ENCODE results near the gene SGMS1. TPM values are rescaled to one million over a fixed set of nuclear protein-coding genes. Genes with fewer than 3 reads are reported as not detected.

Gene SGMS1
- total RNA-seq, 2 experiments from 2014 or later, result 24.8 to 25.2 TPM

GRCh38 chr10:50335397-50335796 is 288.4 kb downstream of the SGMS1 start:
- Mint-ChIP-seq H3K27me3 (no peaks in the 10 kb centered on the region), H3K27ac (no peak overlapping the region), H3K36me3 (ENCODE audit: low read depth) (peaks cover 36% of the 10 kb centered on the region), H3K9me3 (no peaks in the 10 kb centered on the region), H3K4me3 (no peak overlapping the region), H3K4me1 (ENCODE audit: low read depth) (peaks cover 47% of the 10 kb centered on the region)
- ChIA-PET CTCF (no interaction called here), POLR2A (no interaction called here)
- Histone ChIP-seq H3K36me3 (ENCODE audit: insufficient read depth, low read length) (peaks cover 4% of the 10 kb centered on the region), H3K9me3 (ENCODE audit: control insufficient read depth in 1 of 2, insufficient read depth in 1 of 2, low read length in 2 of 2) (no peaks in the 10 kb centered on the region), H3K4me1 (ENCODE audit: insufficient read depth, low read length) (peaks cover 6% of the 10 kb centered on the region), H3K27ac (ENCODE audit: low read depth in 1 of 2, low read length in 2 of 2) (no peak overlapping the region), H3K4me3 (ENCODE audit: low read length) (no peak overlapping the region), H3K27me3 (ENCODE audit: control insufficient read depth in 1 of 2, insufficient read depth in 2 of 2, low read length in 2 of 2) (no peaks in the 10 kb centered on the region)
- intact Hi-C loops (cut with DNase I, micrococcal nuclease), result no loop called here
- DNase-seq, result no peak
- ATAC-seq (ENCODE audit: poor library complexity), result no peak
- TF ChIP-seq, protein P1, sequence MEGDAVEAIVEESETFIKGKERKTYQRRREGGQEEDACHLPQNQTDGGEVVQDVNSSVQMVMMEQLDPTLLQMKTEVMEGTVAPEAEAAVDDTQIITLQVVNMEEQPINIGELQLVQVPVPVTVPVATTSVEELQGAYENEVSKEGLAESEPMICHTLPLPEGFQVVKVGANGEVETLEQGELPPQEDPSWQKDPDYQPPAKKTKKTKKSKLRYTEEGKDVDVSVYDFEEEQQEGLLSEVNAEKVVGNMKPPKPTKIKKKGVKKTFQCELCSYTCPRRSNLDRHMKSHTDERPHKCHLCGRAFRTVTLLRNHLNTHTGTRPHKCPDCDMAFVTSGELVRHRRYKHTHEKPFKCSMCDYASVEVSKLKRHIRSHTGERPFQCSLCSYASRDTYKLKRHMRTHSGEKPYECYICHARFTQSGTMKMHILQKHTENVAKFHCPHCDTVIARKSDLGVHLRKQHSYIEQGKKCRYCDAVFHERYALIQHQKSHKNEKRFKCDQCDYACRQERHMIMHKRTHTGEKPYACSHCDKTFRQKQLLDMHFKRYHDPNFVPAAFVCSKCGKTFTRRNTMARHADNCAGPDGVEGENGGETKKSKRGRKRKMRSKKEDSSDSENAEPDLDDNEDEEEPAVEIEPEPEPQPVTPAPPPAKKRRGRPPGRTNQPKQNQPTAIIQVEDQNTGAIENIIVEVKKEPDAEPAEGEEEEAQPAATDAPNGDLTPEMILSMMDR (IDR thresholded peaks at IDR 0.05), result no peak

GRCh38 chr10:50334273-50334672 is 289.5 kb downstream of the SGMS1 start:
- Histone ChIP-seq H3K9me3 (ENCODE audit: control insufficient read depth in 1 of 2, insufficient read depth in 1 of 2, low read length in 2 of 2) (no peaks in the 10 kb centered on the region), H3K36me3 (ENCODE audit: insufficient read depth, low read length) (no peaks in the 10 kb centered on the region), H3K4me1 (ENCODE audit: insufficient read depth, low read length) (peaks cover 6% of the 10 kb centered on the region), H3K27me3 (ENCODE audit: control insufficient read depth in 1 of 2, insufficient read depth in 2 of 2, low read length in 2 of 2) (no peaks in the 10 kb centered on the region), H3K4me3 (ENCODE audit: low read length) (no peak overlapping the region), H3K27ac (ENCODE audit: low read depth in 1 of 2, low read length in 2 of 2) (no peak overlapping the region)
- ChIA-PET POLR2A (no interaction called here), CTCF (no interaction called here)
- ATAC-seq (ENCODE audit: poor library complexity) (no peak), DNase-seq (no peak)
- Mint-ChIP-seq H3K27me3 (no peaks in the 10 kb centered on the region), H3K4me3 (no peak overlapping the region), H3K27ac (peak overlapping the region; percentile 5), H3K4me1 (ENCODE audit: low read depth) (peaks cover 43% of the 10 kb centered on the region), H3K9me3 (no peaks in the 10 kb centered on the region), H3K36me3 (ENCODE audit: low read depth) (peaks cover 25% of the 10 kb centered on the region)
- TF ChIP-seq, protein P1 (IDR thresholded peaks at IDR 0.05), result no peak
- intact Hi-C loops (cut with DNase I, micrococcal nuclease), result no loop called here

- H3K36me3 Mint-ChIP-seq (ENCODE audit: low read depth), result peaks cover 26% of the 10 kb centered on the region
- H3K4me1 Mint-ChIP-seq (ENCODE audit: low read depth), result peaks cover 42% of the 10 kb centered on the region
- Histone ChIP-seq H3K36me3 (ENCODE audit: insufficient read depth, low read length) (no peaks in the 10 kb centered on the region), H3K27me3 (ENCODE audit: control insufficient read depth in 1 of 2, insufficient read depth in 2 of 2, low read length in 2 of 2) (no peaks in the 10 kb centered on the region), H3K4me1 (ENCODE audit: insufficient read depth, low read length) (peaks cover 6% of the 10 kb centered on the region), H3K4me3 (ENCODE audit: low read length) (no peak overlapping the region), H3K27ac (ENCODE audit: low read depth in 1 of 2, low read length in 2 of 2) (no peak overlapping the region), H3K9me3 (ENCODE audit: control insufficient read depth in 1 of 2, insufficient read depth in 1 of 2, low read length in 2 of 2) (no peaks in the 10 kb centered on the region)
- no peak for ATAC-seq (ENCODE audit: poor library complexity)
- H3K27ac Mint-ChIP-seq, result peak overlapping the region; percentile 5
- no peak overlapping the region for H3K4me3 Mint-ChIP-seq
- H3K9me3 Mint-ChIP-seq, result no peaks in the 10 kb centered on the region
- intact Hi-C loops (cut with DNase I, micrococcal nuclease), result no loop called here
- DNase-seq, result peak in 1 of 14 experiments; percentile 13
- H3K27me3 Mint-ChIP-seq, result no peaks in the 10 kb centered on the region
- TF ChIP-seq, protein P1 (IDR thresholded peaks at IDR 0.05), result no peak
- POLR2A ChIA-PET, result no interaction called here
- CTCF ChIA-PET, result no interaction called here
These were observed 289.9 kb downstream of the SGMS1 start for GRCh38 chr10:50333872-50334271.

All from CD4-positive, alpha-beta T cell (primary cell).